GM18951 (cell line): ENCODE data around the gene COPA.

ENCODE experiments used
- POLR2A ChIP-seq: IDR thresholded peaks from 4 replicates; pipeline ENCODE4 v1.6.1; 2011; ENCODE audit warnings: mild to moderate bottlenecking; ENCODE audit not compliant: insufficient read length, insufficient read depth; ENCODE audit errors: extremely low read depth
- in situ Hi-C: fragments of 300-500 bp; cut with MboI; formaldehyde crosslinking; loops from one replicate; pipeline ENCODE4 v1.12.0; 2022; ENCODE audit warnings: low sequenced_read_pairs, mixed read lengths, inconsistent platforms; ENCODE audit not compliant: unreplicated experiment

Gene COPA

GRCh38 chr1:160244209-160244608, 98.8 kb downstream of the COPA start:
- no peak for TF ChIP-seq POLR2A
- in situ Hi-C loops: loop anchor here (10.0 kb wide), 1 partner anchor 129 kb away; the partner anchor contains the start of gene ATP1A2

- no peak for TF ChIP-seq POLR2A
- in situ Hi-C loops: loop anchor here (10.0 kb wide), 1 partner anchor 129 kb away; the partner anchor contains the start of gene ATP1A2
These were observed 99.3 kb downstream of the COPA start for GRCh38 chr1:160243767-160244166.

- TF ChIP-seq POLR2A: no peak
- in situ Hi-C loops: loop anchor here (10.0 kb wide), 1 partner anchor 125 kb away; the partner anchor contains the start of gene ATP1A2
These were observed 103.3 kb downstream of the COPA start for GRCh38 chr1:160239582-160240299.
